HG03095 (cell line): Measurements from ENCODE around the gene SPOCK1.

ENCODE experiments used
- ATAC-seq: cut with Tn5 transposase; IDR thresholded peaks from one replicate; pipeline ENCODE4 v1.9.1; 2021; ENCODE audit warnings: moderate library complexity; ENCODE audit not compliant: unreplicated experiment

SPOCK1 gene

GRCh38 chr5:137367951-137368350 is 131.2 kb downstream of the SPOCK1 start:
- ATAC-seq = no peak

GRCh38 chr5:137366526-137366925 is 132.6 kb downstream of the SPOCK1 start:
- no peak for ATAC-seq

DNA sequence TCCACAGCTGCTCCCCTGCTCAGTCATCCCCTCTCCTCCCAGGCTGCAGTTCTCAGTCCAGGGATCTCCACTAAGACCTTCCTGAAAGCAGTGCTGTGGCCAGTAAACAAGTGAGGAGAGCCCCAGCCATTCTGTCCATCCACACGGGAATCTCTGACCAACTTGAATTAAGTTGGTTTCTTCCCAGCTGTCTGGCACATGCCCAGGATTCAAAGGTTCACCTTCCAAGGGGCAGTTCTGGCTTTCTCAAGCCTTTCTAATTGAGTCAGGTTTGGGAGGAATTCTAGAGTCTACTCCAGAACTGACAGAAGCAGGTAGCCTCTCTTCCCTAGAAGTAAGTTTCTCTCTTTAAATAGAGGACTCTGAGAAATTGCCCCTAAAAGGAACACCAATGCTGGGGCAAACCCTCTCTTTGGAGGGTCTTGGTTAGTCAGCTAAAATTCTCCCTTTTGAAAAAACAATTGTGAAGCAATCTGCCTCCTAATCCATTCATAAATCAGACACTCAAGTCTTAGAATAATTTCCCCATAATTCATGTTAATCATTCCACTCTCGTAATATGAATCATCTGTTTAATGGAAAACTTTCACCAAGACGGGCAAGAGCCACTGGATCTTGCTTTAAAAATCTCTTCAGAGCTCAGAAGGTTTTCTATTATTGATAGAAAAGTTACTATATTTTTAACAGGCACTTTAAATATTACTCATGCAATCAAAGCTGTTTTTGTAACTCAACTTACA is 133.8 kb downstream of the SPOCK1 start:
- no peak for ATAC-seq

- no peak for ATAC-seq
Measured at GRCh38 chr5:137361280-137361679, 137.8 kb downstream of the SPOCK1 start.

GRCh38 chr5:137360607-137361006 is 138.5 kb downstream of the SPOCK1 start:
- ATAC-seq = no peak

- no peak for ATAC-seq
Measured at GRCh38 chr5:137359941-137360340, 139.2 kb downstream of the SPOCK1 start.

DNA sequence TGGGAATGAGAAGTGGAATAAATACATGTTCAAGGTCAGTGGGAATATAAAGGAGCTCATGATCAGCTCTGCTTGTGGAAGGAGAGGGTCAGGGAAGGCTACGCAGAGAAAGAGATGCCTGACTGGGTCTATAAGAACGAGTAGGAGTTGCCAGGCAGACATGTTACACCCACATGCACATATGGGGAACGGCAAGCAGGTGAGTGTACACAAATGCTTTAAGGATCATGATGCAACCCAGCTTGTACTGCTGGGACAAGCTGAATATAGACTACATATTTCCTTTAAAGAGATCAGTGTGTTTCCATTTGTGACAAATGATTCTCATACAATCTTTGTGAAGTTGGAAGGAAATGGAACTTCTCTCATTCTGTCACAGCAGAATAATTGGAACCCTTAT is 141.7 kb downstream of the SPOCK1 start:
- no peak for ATAC-seq

- ATAC-seq = no peak
Measured at GRCh38 chr5:137356127-137356526, 143.0 kb downstream of the SPOCK1 start.

DNA sequence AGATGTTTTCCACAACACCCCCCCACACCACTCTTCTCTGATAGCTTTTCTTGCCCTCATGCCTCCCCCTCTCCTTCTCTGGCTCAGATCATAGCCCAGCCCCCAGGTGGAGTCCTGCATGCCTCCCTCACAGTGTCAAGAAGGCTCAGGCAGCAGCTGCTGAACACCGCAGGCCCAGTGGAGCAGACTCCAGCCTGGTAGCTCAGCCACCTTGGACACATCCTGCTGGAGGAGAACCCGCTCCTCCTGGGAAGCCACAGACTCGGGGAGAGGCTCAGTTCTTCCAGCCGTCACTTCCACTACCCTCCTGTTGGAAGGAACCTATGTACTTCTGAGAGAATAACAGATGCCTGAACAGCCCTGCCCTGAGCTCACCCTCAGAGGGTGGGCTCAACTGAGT is 143.4 kb downstream of the SPOCK1 start:
- no peak for ATAC-seq

DNA sequence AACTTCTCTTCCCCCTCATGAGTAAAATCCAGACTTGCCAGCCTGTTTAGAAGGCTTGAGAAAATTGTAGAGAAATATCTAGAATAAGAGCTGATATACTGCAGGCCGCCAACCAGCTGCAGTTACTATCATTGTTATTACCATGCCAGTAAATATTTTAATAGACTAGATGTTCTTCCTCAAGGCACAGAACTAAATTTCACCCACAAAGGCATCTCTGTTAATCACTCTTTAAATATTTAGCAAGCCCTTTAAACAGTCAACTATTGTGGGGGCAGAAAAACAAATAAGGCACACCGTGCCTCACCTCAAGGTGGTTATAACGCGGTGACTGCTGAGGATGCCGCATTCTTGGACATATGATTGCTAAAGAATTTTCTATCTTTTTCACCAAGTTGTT is 147.0 kb downstream of the SPOCK1 start:
- ATAC-seq = no peak

GRCh38 chr5:137350791-137351190 is 148.3 kb downstream of the SPOCK1 start:
- no peak for ATAC-seq

GRCh38 chr5:137348759-137349158 is 150.4 kb downstream of the SPOCK1 start:
- ATAC-seq = no peak

DNA sequence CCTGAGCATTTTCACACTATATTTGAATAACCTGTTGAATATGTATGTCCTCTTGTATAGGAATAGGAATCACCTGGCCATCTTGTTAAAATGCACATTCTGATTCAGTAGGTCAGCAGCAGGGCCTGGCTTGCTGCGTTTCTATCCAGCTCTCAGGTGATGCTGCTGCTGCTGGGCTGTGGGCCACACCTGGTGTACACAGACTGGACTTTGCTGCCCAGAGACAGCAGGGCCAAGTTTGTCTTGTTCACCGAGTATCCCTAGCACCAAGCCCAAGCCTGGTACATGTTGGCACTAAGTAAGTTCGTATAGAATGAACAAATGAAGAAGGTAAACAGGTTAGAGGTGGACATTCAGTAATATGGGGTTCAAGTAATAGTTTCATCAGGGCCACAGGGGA is 151.3 kb downstream of the SPOCK1 start:
- no peak for ATAC-seq

- ATAC-seq = no peak
Measured at GRCh38 chr5:137346281-137346680, 152.8 kb downstream of the SPOCK1 start.

DNA sequence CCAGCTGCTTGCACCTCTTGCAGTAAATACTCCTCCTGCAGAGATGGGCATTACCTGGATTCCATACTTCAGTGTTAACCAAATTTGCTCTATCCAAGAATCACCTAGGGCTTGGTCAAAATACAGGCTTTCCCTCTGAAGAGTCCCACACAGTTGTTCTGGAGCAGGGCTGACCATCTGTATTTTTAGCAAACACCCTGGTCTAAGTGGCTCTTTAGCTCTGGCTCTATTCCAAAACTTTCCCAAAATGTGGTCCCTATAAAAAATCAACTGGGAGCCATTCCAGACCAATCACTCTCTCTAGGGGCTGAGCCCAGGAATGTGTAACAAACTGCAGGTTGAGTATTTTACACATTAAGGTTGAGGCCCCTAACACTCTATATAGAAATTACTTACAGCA is 153.7 kb downstream of the SPOCK1 start:
- no peak for ATAC-seq

- no peak for ATAC-seq
Measured at GRCh38 chr5:137344723-137345322, 154.3 kb downstream of the SPOCK1 start.

DNA sequence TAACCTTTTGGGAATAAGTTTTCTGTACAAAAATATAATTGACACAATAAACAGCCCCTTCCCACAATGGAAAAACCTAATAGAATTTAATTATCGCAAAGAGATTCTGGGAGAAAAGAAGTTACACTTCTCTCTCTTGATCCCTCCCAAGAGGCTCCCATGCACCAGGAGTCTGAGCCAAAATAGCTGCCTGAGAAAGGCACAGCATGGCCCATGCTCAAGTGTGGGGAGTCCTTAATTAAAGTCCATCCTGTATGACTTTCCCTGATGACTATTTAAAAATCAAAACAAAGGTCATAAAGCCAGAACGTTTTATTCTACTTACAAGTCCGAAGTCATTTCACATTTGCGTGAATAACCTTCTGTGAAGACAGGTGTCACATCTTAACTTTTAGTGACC is 155.1 kb downstream of the SPOCK1 start:
- ATAC-seq = no peak

DNA sequence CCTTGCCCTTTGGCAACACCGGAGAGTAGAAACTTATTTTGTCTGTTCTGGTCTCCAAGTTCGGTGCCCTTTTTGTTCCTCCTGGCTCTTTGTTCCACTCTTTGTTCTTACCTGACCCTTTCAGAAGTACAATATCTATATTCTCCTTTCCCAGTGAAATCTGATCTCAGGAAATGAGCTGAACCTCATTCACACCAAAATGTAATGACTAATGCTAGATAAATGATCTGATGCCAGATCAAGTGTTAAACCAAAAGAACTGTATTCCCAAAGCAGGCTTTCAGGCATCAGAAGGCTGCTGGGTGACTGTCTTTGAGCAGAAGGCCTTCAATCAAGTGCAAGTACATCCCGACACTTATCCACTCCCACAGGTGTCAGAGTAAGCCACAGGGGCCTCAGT is 156.4 kb downstream of the SPOCK1 start:
- no peak for ATAC-seq

DNA sequence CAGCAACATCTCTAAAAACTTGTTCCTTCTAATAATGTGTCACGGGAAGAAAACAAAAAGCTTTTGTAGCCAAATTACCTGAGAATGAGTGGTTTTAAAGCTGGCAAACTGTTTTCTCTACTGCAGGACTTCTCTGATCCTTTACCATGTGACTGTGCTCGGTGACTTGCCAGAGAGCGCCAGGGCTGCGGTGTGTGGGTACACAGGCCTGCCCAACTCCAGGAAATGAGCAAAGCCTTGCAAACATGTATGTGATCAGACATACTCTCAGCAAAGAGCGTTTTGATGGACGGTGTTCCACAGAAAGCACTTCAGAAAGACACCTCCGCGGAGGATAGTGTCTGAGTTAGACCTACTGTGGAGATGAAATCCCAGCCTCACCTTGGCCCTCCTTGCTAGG is 157.3 kb downstream of the SPOCK1 start:
- no peak for ATAC-seq

- ATAC-seq = no peak
Measured at GRCh38 chr5:137340881-137341280, 158.2 kb downstream of the SPOCK1 start.

DNA sequence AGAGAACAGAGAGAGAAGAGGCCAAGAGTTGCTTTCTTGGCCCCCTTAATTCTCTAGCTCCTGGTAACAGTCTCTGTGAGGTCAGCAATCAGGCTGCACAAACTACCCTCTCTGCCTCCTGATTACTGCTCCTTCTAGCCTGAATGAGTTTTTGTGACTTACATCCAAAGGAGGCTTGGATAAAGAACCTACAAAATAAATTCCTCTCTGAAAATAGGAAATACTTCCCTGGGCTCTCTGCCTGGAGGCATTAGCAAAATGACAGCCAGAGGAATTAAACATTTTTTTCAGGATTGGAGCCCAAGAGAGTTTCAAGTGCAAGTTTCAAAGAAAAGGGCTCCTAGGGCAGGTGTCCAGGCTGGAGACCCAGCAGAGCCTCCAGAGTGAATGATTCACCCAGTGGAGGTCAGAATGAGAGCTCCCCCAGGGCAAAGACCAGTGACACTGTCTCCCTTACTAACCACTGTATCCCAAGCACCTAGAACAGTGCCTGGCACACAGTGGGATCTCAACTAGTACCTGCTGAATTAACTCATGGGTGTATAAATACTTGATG is 162.5 kb downstream of the SPOCK1 start:
- no peak for ATAC-seq

- no peak for ATAC-seq
Measured at GRCh38 chr5:137336161-137336560, 163.0 kb downstream of the SPOCK1 start.

DNA sequence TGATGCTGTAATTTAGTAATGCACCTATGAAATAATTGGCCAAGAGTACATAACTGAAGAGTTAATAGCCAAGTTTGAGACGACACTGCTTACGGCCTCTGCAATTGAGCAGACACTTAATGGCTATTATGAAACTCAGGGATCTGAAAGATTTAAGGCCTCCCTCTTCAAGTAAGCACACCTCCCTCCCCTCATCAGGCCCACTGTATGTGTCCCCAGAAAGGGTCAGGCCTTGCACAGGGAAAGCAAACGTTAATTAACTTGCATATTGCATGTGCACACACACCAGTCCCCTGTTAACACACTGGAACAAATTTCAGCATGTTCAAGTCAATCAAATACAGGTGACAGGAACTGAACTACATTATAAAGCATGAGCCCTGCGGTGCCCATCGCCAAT is 163.6 kb downstream of the SPOCK1 start:
- no peak for ATAC-seq
